IMR-90 (cell line): ENCODE measurements around the gene C3orf18. TPM values are rescaled to one million over a fixed set of nuclear protein-coding genes. Genes with fewer than 3 reads are reported as not detected.

Experiments used
- ATAC-seq: fragments of 200-7000 bp; cut with Tn5 transposase; 2 replicates; pipeline ENCODE4 v1.9.1; 2020; ENCODE audit warnings: low read depth, mild to moderate bottlenecking, moderate library complexity
- BruUV-seq: library from RNA; stranded (reverse); fragments of 400-500 nt; replicated peaks from 2 replicates; lab custom pipeline; 2021; lab: Mats Ljungman, UMichigan
- CTCF ChIA-PET: fragments of 300-600 bp; formaldehyde crosslinking; extraction: SDS; loops from one replicate; lab custom pipeline; 2021; ENCODE audit warnings: antibody characterized with exemption; lab: Yijun Ruan, JAX
- POLR2A ChIA-PET: fragments of 300-600 bp; sonication (Branson Sonifier 250); formaldehyde crosslinking; loops from one replicate; lab custom pipeline; 2022; ENCODE audit warnings: antibody characterized with exemption; ENCODE audit not compliant: unreplicated experiment; lab: Charles Lee
- DNase-seq: peaks from one replicate; pipeline ENCODE4 v3.0.0; 2013
- H2AFZ ChIP-seq: replicated peaks from 2 replicates; pipeline ENCODE3; 2013; ENCODE audit warnings: low read length, mild to moderate bottlenecking; ENCODE audit not compliant: poor library complexity
- H2AK5ac ChIP-seq: 2 replicates; pipeline ENCODE4 v1.6.1; 2013; ENCODE audit warnings: low read depth, low read length, inconsistent platforms
- H2AK9ac ChIP-seq: replicated peaks from 2 replicates; pipeline ENCODE3; 2013; ENCODE audit warnings: mild to moderate bottlenecking, low read depth, low read length, moderate library complexity; ENCODE audit not compliant: poor library complexity
- H2BK120ac ChIP-seq: 2 replicates; pipeline ENCODE4 v1.6.1; 2013; ENCODE audit warnings: low read depth, low read length, inconsistent platforms
- H2BK15ac ChIP-seq: 3 replicates; pipeline ENCODE4 v1.6.1; 2013; ENCODE audit warnings: low read depth, low read length, inconsistent platforms
- H2BK20ac ChIP-seq: 2 replicates; pipeline ENCODE4 v1.6.1; 2013; ENCODE audit warnings: low read depth, mild to moderate bottlenecking, inconsistent platforms, low read length, moderate library complexity
- H2BK5ac ChIP-seq: 2 replicates; pipeline ENCODE4 v1.6.1; 2013; ENCODE audit warnings: mild to moderate bottlenecking, low read depth, low read length, inconsistent platforms; ENCODE audit not compliant: poor library complexity, severe bottlenecking
- H3K14ac ChIP-seq: replicated peaks from 2 replicates; pipeline ENCODE4 v1.6.1; 2013; ENCODE audit warnings: low read depth, low read length, inconsistent platforms
- H3K18ac ChIP-seq: 2 replicates; pipeline ENCODE4 v1.6.1; 2013; ENCODE audit warnings: low read depth, low read length, control low read depth
- H3K23ac ChIP-seq: 2 replicates; pipeline ENCODE4 v1.6.1; 2013; ENCODE audit warnings: low read depth, low read length, inconsistent platforms
- H3K27ac ChIP-seq: 2 replicates; pipeline ENCODE4 v1.5.1; 2013; ENCODE audit warnings: mild to moderate bottlenecking, control low read depth, low read length; ENCODE audit not compliant: insufficient read depth
- H3K27me3 ChIP-seq: 2 replicates; pipeline ENCODE4 v1.6.1; 2013; ENCODE audit warnings: low read length; ENCODE audit not compliant: control insufficient read depth, insufficient read depth
- H3K36me3 ChIP-seq: 2 replicates; pipeline ENCODE4 v1.6.1; 2013; ENCODE audit warnings: low read length, mixed read lengths; ENCODE audit not compliant: control insufficient read depth, insufficient read depth
- H3K4ac ChIP-seq: 2 replicates; pipeline ENCODE4 v1.6.1; 2013; ENCODE audit warnings: low read depth, low read length, inconsistent platforms
- H3K4me1 ChIP-seq: 2 replicates; pipeline ENCODE4 v1.6.1; 2013; ENCODE audit warnings: low read length, mixed read lengths; ENCODE audit not compliant: control insufficient read depth, insufficient read depth
- H3K4me2 ChIP-seq: 2 replicates; pipeline ENCODE4 v1.6.1; 2013; ENCODE audit warnings: low read depth, mild to moderate bottlenecking, control low read depth, low read length, moderate library complexity
- H3K4me3 ChIP-seq: 2 replicates; pipeline ENCODE4 v1.5.1; 2013; ENCODE audit warnings: low read depth, mild to moderate bottlenecking, control low read depth, low read length, moderate library complexity; ENCODE audit not compliant: insufficient read depth
- H3K56ac ChIP-seq: 2 replicates; pipeline ENCODE4 v1.6.1; 2013; ENCODE audit warnings: low read length, inconsistent platforms; ENCODE audit not compliant: insufficient read depth; ENCODE audit errors: extremely low read depth
- H3K79me1 ChIP-seq, 2 experiments: 2 replicates each; pipeline ENCODE4 v1.6.1; 2013; ENCODE audit warnings: low read length in 2 of 2, inconsistent platforms in 1 of 2, low read depth in 1 of 2
- H3K9ac ChIP-seq: 2 replicates; pipeline ENCODE4 v1.6.1; 2013; ENCODE audit warnings: low read depth, low read length, control low read depth
- H3K9me1 ChIP-seq: 2 replicates; pipeline ENCODE4 v1.6.1; 2013; ENCODE audit warnings: low read length, inconsistent platforms; ENCODE audit not compliant: insufficient read depth
- H3K9me3 ChIP-seq: 2 replicates; pipeline ENCODE4 v1.6.1; 2013; ENCODE audit warnings: low read length; ENCODE audit not compliant: control insufficient read depth, insufficient read depth
- H4K20me1 ChIP-seq: 2 replicates; pipeline ENCODE4 v1.6.1; 2013; ENCODE audit warnings: low read length, inconsistent platforms; ENCODE audit not compliant: insufficient read depth
- H4K5ac ChIP-seq: 2 replicates; pipeline ENCODE4 v1.6.1; 2013; ENCODE audit warnings: mild to moderate bottlenecking, low read depth, low read length, control low read depth
- H4K8ac ChIP-seq, 2 experiments: 2 replicates each; pipeline ENCODE4 v1.6.1; 2013; ENCODE audit warnings: low read depth in 2 of 2, low read length in 2 of 2, control low read depth in 1 of 2, inconsistent platforms in 1 of 2
- H4K91ac ChIP-seq: 2 replicates; pipeline ENCODE4 v1.6.1; 2013; ENCODE audit warnings: low read depth, low read length, inconsistent platforms; ENCODE audit not compliant: insufficient read depth
- CEBPB ChIP-seq: IDR thresholded peaks from 2 replicates; pipeline ENCODE4 v1.6.1; 2012; ENCODE audit warnings: low read depth, low read length, improper control_type of control experiment
- MAFK ChIP-seq: IDR thresholded peaks from 2 replicates; pipeline ENCODE4 v1.6.1; 2012; ENCODE audit warnings: low read depth, low read length, improper control_type of control experiment
- MAZ ChIP-seq: IDR thresholded peaks from 2 replicates; pipeline ENCODE4 v1.6.1; 2012; ENCODE audit warnings: low read depth, mild to moderate bottlenecking, low read length, improper control_type of control experiment, moderate library complexity, borderline replicate concordance
- MXI1 ChIP-seq: IDR thresholded peaks from 2 replicates; pipeline ENCODE4 v1.6.1; 2012; ENCODE audit warnings: low read depth, mild to moderate bottlenecking, low read length, moderate library complexity, borderline replicate concordance
- POLR2A ChIP-seq: IDR thresholded peaks from 2 replicates; pipeline ENCODE4 v1.6.1; 2012; ENCODE audit warnings: mild to moderate bottlenecking, low read depth, low read length
- RAD21 ChIP-seq: IDR thresholded peaks from 2 replicates; pipeline ENCODE4 v1.6.1; 2012; ENCODE audit warnings: low read length, improper control_type of control experiment
- RCOR1 ChIP-seq: IDR thresholded peaks from 2 replicates; pipeline ENCODE4 v1.6.1; 2012; ENCODE audit warnings: mild to moderate bottlenecking, low read length, improper control_type of control experiment; ENCODE audit not compliant: insufficient replicate concordance
- SMC3 ChIP-seq: fragments of 150-350 bp; IDR thresholded peaks from 2 replicates; pipeline ENCODE4 v1.6.1; 2016; ENCODE audit warnings: low read depth, mild to moderate bottlenecking, antibody characterized with exemption, low read length, moderate library complexity
- WGBS, 2 experiments: methylation state at CpG; one replicate each; pipeline versions ENCODE4 v1.1.5 to v1.1.7; 2013; ENCODE audit warnings: missing lambda C conversion rate in 2 of 2; ENCODE audit not compliant: insufficient read length in 1 of 2; ENCODE audit errors: extremely low coverage in 2 of 2; 5-methylcytosine and 5-hydroxymethylcytosine counted together
- dilution Hi-C: fragments of 300-500 bp; cut with HindIII; formaldehyde crosslinking; loops from one replicate; pipeline ENCODE4 v1.14.3; 2018; ENCODE audit warnings: low sequenced_read_pairs; ENCODE audit not compliant: unreplicated experiment
- in situ Hi-C: fragments of 300-500 bp; cut with MboI; formaldehyde crosslinking; loops from 3 replicates; pipeline ENCODE4 v1.14.3; 2019; ENCODE audit warnings: low sequenced_read_pairs, inconsistent platforms, mixed read lengths
- intact Hi-C: fragments of 100-400 bp; cut with micrococcal nuclease; formaldehyde crosslinking; loops from 2 replicates; pipeline ENCODE4 v1.10.0; 2022
- polyA plus RNA-seq, 3 experiments: library from polyadenylated mRNA; depleted of rRNA; stranded (reverse); fragments of >200 nt; gene quantifications; 2 replicates each; pipeline ENCODE4 v1.2.3, GENCODE V29; 2012; ENCODE audit warnings: low replicate concordance in 1 of 3
- total RNA-seq: library from RNA; depleted of rRNA; stranded (reverse); fragments of >200 nt; gene quantifications from 2 replicates; pipeline ENCODE4 v1.2.3, GENCODE V29; 2012
- TF ChIP-seq, protein P1 (sequence below): fragments of 150-350 bp; IDR thresholded peaks from 2 replicates; pipeline ENCODE4 v1.6.1; 2016; ENCODE audit warnings: low read depth, mild to moderate bottlenecking, low read length, moderate library complexity, borderline replicate concordance
- TF ChIP-seq, protein P2 (sequence below): fragments of 150-350 bp; IDR thresholded peaks from 2 replicates; pipeline ENCODE4 v1.6.1; 2017; ENCODE audit warnings: mild to moderate bottlenecking, antibody characterized with exemption, low read length, low read depth
- TF ChIP-seq, protein P3 (sequence below): conservative IDR thresholded peaks from 2 replicates; pipeline ENCODE4 v1.5.1; 2012; ENCODE audit warnings: mild to moderate bottlenecking, low read depth, low read length, improper control_type of control experiment

The C3orf18 gene
- total and polyA plus RNA-seq, 2 of the 4 experiments (the other 2 are of a cell fraction) = 6.8 to 10.6 TPM

DNA sequence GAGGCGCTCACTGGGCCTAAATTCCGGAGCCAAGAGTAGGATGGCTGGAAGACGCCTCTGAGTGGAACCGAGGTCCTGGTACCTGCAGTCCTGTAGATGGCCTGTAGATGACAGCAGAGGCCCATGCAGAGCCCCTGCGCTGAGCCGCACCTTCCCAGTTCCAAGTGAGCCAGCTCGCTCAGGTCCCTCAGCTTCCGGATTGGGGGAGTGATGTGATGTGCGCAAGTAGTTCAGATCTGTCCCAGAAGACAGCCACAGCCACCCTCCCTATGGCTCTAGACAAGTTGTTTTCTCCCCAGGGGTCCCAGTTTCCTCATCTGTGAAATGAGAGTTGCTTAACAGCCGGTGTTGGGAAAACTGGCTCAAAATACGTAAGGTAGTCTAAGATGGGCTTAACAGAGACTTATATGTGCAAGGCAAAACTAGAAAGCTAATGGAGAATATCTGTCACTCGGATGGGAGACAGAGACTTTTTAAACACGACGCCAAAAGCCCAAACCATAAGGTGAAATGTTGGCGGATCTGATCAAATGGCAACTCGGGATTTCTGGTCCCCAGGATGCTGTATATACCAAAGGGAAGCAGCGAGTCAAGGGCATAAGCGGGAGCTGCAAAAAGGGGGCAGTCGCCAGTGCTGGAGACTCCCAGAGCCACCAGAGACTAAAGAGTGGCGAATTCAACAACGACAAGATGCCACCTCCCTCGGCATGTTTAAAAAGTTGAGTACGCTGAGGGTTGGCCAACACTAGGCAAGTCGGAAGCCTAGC lies 48.6 kb upstream of the C3orf18 start:
- Histone ChIP-seq H2AK9ac (peak overlapping the region; percentile 37), H3K9ac (peak overlapping the region; percentile 47), H2BK15ac (no peak overlapping the region), H2BK5ac (no peak overlapping the region), H3K4me2 (peak overlapping the region; percentile 93), H3K4ac (peak overlapping the region; percentile 63), H3K79me1 (peaks cover 7 to 13% of the 10 kb centered on the region in 2 experiments; a peak in 3 of 4 replicates), H4K91ac (no peak overlapping the region), H2BK120ac (no peak overlapping the region), H3K27me3 (no peaks in the 10 kb centered on the region), H2AFZ (peak overlapping the region; percentile 96), H3K4me3 (peak overlapping the region; percentile 61), H2AK5ac (no peak overlapping the region), H3K18ac (no peak overlapping the region), H3K9me1 (peaks cover 2% of the 10 kb centered on the region; the same call in 1 of the 2 replicates), H4K8ac (peak overlapping the region; percentile 3 to 79), H3K14ac (no peak overlapping the region), H2BK20ac (no peak overlapping the region), H3K23ac (0 out of 2 replicates have a peak overlapping the region, but pooled peaks have one; percentile 18), H3K56ac (no peak overlapping the region), H3K36me3 (no peaks in the 10 kb centered on the region), H3K9me3 (no peaks in the 10 kb centered on the region), H4K5ac (no peak overlapping the region; the same call in 1 of the 2 replicates), H3K27ac (peak overlapping the region; percentile 19), H3K4me1 (peaks cover 6% of the 10 kb centered on the region), H4K20me1 (no peaks in the 10 kb centered on the region; the same call in 1 of the 2 replicates)
- in situ Hi-C loops = loop anchor here (5.0 to 25.0 kb wide), 2 partner anchors 756 to 1071 kb away; no protein-coding TSS in a partner anchor
- peak; percentile 52 for ATAC-seq
- intact Hi-C loops = loop anchor here (1.0 to 10.0 kb wide), 9 partner anchors 36 to 1049 kb away; partner anchors contain the start of genes DCAF1, MANF and RBM15B
- no TSS peak for BruUV-seq
- CTCF ChIA-PET = interaction anchor here (0.5 to 2.2 kb wide), 29 partner anchors 10 to 1326 kb away, joined by 3 to 17 read pairs (median 3); partner anchors contain the start of genes C3orf18 and HEMK1
- TF ChIP-seq, protein P1, sequence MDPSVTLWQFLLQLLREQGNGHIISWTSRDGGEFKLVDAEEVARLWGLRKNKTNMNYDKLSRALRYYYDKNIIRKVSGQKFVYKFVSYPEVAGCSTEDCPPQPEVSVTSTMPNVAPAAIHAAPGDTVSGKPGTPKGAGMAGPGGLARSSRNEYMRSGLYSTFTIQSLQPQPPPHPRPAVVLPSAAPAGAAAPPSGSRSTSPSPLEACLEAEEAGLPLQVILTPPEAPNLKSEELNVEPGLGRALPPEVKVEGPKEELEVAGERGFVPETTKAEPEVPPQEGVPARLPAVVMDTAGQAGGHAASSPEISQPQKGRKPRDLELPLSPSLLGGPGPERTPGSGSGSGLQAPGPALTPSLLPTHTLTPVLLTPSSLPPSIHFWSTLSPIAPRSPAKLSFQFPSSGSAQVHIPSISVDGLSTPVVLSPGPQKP = no peak
- TF ChIP-seq, protein P2, sequence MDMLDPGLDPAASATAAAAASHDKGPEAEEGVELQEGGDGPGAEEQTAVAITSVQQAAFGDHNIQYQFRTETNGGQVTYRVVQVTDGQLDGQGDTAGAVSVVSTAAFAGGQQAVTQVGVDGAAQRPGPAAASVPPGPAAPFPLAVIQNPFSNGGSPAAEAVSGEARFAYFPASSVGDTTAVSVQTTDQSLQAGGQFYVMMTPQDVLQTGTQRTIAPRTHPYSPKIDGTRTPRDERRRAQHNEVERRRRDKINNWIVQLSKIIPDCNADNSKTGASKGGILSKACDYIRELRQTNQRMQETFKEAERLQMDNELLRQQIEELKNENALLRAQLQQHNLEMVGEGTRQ = no peak
- TF ChIP-seq MXI1 = no peak
- TF ChIP-seq, protein P3, sequence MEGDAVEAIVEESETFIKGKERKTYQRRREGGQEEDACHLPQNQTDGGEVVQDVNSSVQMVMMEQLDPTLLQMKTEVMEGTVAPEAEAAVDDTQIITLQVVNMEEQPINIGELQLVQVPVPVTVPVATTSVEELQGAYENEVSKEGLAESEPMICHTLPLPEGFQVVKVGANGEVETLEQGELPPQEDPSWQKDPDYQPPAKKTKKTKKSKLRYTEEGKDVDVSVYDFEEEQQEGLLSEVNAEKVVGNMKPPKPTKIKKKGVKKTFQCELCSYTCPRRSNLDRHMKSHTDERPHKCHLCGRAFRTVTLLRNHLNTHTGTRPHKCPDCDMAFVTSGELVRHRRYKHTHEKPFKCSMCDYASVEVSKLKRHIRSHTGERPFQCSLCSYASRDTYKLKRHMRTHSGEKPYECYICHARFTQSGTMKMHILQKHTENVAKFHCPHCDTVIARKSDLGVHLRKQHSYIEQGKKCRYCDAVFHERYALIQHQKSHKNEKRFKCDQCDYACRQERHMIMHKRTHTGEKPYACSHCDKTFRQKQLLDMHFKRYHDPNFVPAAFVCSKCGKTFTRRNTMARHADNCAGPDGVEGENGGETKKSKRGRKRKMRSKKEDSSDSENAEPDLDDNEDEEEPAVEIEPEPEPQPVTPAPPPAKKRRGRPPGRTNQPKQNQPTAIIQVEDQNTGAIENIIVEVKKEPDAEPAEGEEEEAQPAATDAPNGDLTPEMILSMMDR = peak; percentile 99
- TF ChIP-seq POLR2A = 0 out of 2 replicates have a peak, but pooled peaks have one; percentile 31
- no peak for TF ChIP-seq MAZ
- peak; percentile 100 for TF ChIP-seq RAD21
- TF ChIP-seq CEBPB = peak; percentile 6; the same call in 1 of the 2 replicates
- no peak for TF ChIP-seq MAFK
- no peak for TF ChIP-seq RCOR1
- peak; percentile 90 for TF ChIP-seq SMC3
- DNase-seq = peak; percentile 79
- WGBS, 2 experiments = 3% methylated on average over 12 of the region's 24 CpGs; no CpG with 5 or more reads in 1 of the 2 experiments
- POLR2A ChIA-PET = interaction anchor here (0.7 kb wide), 1 partner anchor 14 kb away, joined by 4 read pairs; no protein-coding TSS in a partner anchor
- dilution Hi-C loops = no loop called here
